ELF-1 (cell line): ENCODE results near the gene TENM3.
"Not testable (repeated sequence)": the region's sequence is repeated elsewhere in the genome, so short reads cannot be mapped to it uniquely, and the experiment has no call there.

Source experiments
- DNase-seq: peaks from one replicate; pipeline ENCODE4 v3.0.0-alpha.2; 2016; ENCODE audit warnings: low read depth, low spot score

Gene TENM3

GRCh38 chr4:182807767-182808548 lies 564.8 kb downstream of the TENM3 start:
- peak; percentile 72 for DNase-seq

- no peak for DNase-seq
These were observed 565.6 kb downstream of the TENM3 start for GRCh38 chr4:182808673-182809416.

- DNase-seq: peak; percentile 42
These were observed 566.4 kb downstream of the TENM3 start for GRCh38 chr4:182809417-182810102.

- no peak for DNase-seq
These were observed 567.0 kb downstream of the TENM3 start for GRCh38 chr4:182810103-182810615.

- no peak for DNase-seq
These were observed 569.7 kb downstream of the TENM3 start for GRCh38 chr4:182812916-182813315.

DNA sequence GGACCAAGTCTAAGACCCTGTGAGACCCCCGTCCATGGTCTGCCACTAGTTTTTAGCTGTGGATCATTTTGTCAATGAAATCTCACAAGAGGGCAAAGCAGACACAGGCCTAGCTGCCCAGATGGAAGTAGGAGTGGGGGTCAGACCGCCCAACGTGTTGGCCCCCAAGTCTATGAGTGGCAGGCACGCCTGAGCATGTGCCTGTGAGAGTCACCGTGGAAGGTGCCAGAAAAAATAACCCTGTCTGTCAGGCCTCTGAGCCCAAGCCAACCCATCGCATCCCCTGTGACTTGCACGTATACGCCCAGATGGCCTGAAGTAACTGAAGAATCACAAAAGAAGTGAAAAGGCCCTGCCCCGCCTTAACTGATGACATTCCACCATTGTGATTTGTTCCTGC lies 570.9 kb downstream of the TENM3 start:
- not testable (repeated sequence) for DNase-seq

GRCh38 chr4:182818926-182819730 lies 575.9 kb downstream of the TENM3 start:
- DNase-seq: no peak

- DNase-seq: no peak
These were observed 576.5 kb downstream of the TENM3 start for GRCh38 chr4:182819751-182820150.

- no peak for DNase-seq
These were observed 579.4 kb downstream of the TENM3 start for GRCh38 chr4:182822554-182822953.

- DNase-seq: no peak
These were observed 580.4 kb downstream of the TENM3 start for GRCh38 chr4:182823576-182823975.

- peak; percentile 40 for DNase-seq
These were observed 581.8 kb downstream of the TENM3 start for GRCh38 chr4:182825003-182825402.

DNA sequence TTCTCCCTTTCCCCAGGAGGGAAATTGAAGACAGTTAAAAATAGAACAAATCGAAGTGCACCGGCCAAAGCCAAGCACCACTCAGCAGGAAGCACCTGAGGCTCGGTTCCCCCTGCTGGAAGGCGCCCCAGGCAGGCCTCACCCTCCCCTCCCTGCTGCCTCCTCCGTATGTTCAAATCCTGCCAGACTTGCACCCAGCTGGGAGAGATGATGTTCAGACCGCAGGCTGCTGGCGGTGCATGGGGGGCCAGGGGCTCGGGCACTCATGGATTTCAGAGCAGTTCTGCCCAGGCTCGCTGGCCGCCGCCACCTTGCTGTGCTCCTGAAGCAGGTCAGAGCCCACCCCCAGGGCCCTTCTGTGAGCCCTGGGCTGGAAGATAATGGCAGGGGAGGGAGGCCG lies 582.6 kb downstream of the TENM3 start:
- DNase-seq: peak; percentile 72

- DNase-seq: peak; percentile 59
These were observed 583.2 kb downstream of the TENM3 start for GRCh38 chr4:182826391-182826790.

- no peak for DNase-seq
These were observed 584.0 kb downstream of the TENM3 start for GRCh38 chr4:182827166-182827565.

DNA sequence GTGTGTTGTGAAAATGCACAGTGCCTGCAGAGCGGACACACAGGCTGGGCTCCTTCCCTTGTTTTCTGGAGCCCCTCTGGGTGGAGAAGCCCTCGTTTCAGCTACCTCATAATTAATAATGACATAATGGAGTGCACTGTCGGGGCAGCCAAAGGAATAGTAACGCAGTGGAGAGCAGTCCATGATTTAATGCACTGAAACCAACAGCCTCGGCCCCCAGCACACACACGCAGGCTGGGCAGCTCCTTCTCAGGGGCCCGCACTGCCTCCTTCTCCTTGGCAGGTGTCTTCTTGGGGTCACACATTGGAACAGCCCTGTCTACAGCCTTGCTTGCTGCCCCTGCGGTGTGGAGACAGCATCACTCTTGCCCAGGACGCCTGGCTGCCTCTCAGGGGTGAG lies 584.8 kb downstream of the TENM3 start:
- DNase-seq: no peak

GRCh38 chr4:182828360-182829025 lies 585.3 kb downstream of the TENM3 start:
- DNase-seq: no peak

DNA sequence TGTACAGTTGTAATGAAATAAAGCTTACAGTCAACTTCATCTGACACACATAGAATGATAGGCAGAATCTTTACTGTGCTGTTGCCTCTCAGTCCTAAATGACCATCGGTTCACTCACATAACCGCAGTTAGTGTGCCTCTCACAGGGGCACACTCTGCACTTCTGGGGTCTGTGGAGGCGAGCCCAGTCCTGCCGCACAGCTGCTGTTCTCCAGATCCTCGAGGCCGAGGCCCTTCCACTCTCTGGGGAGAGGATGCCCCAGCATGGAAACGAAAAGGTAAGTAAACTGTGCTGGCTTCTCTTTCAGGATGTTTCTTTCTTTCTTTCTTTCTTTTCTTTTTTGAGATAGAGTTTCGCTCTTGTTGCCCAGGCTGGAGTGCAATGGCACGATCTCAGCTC lies 586.0 kb downstream of the TENM3 start:
- no peak for DNase-seq

DNA sequence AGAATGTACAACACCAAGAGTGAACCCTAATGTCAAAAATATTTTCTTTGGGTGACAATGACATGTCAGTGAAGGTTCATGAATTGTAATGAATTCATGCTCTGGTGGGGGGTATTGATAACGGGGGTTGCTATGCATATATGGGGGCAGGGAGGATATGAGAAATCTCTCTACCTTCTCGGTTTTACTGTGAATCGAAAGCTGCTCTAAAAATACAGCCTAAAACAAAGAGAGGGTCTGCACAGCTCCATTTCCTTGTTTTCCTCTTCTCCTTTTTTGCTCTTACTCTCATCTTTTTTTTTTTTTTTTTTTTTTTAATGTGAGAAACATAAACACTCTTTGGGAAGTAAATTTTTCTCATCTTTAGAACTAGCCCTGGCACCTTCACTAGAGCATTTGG lies 588.2 kb downstream of the TENM3 start:
- no peak for DNase-seq

DNA sequence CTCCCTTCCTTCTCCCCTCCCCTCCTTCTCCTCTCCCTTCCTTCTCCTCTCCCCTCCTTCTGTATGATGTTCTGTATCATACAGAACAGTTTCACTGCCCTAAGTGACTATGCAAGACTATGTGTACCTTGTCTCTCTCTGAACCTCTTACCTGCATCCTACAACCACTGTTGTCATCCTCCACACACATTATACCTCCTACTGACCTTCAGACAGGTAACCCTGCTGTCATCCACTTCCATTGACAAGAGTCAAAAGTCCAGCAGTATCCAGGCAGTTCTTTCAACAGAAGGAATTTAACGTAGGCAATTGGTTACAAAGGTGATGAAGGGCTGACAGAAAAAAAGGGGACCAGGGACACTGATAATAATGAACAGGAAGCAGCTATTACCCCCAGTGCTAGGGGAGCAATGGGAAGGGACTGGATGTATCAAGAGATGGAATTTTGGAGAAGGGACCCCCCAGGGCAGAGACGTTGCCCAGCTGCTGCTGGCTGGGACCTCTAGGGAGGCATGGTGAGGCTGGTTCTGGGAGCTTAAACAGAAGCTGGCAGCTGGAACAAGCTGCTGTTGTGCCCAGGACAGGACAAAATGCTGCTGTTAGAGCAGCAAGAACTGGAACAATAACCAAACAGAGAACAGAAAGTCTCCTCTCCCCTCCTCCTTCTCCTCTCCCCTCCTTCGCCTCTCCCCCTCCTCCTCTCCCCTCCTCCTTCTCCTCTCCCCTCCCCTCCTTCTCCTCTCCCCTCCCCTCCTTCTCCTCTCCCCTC lies 589.3 kb downstream of the TENM3 start:
- no peak for DNase-seq
